Effector memory CD8-positive, alpha-beta T cell (primary cell): Measurements from ENCODE around the gene TRAT1.
A peak's percentile ranks its signal among the peaks of the same experiment; 100 is the strongest.

ENCODE experiments used
- ATAC-seq: fragments of 150-1000 bp; cut with Tn5 transposase; replicated peaks from 2 replicates; pipeline ENCODE4 v1.10.0; 2021; ENCODE audit warnings: mild to moderate bottlenecking, moderate library complexity
- DNase-seq, 3 experiments: peaks; one replicate each; pipeline ENCODE4 v3.0.0; 2021
- H3K27ac Mint-ChIP-seq, 2 donors: one replicate each; pipeline ENCODE4 v1.8.0; 2022; ENCODE audit warnings: mild to moderate bottlenecking in 2 of 2, mixed read lengths in 2 of 2, moderate library complexity in 2 of 2
- H3K27me3 Mint-ChIP-seq, 2 donors: one replicate each; pipeline ENCODE4 v1.8.0; 2022; ENCODE audit warnings: mixed read lengths in 2 of 2
- H3K36me3 Mint-ChIP-seq: one replicate; pipeline ENCODE4 v1.8.0; 2022; ENCODE audit warnings: mild to moderate bottlenecking, moderate library complexity, mixed read lengths; ENCODE audit not compliant: insufficient read depth
- H3K4me1 Mint-ChIP-seq, 2 donors: one replicate each; pipeline ENCODE4 v1.8.0; 2022; ENCODE audit warnings: low read depth in 2 of 2, mixed read lengths in 2 of 2
- H3K4me3 Mint-ChIP-seq, 2 donors: one replicate each; pipeline ENCODE4 v1.8.0; 2022; ENCODE audit warnings: mild to moderate bottlenecking in 2 of 2, mixed read lengths in 2 of 2, moderate library complexity in 2 of 2
- H3K9me3 Mint-ChIP-seq, 2 donors: one replicate each; pipeline ENCODE4 v1.8.0; 2022; ENCODE audit warnings: mixed read lengths in 2 of 2

TRAT1 gene

GRCh38 chr3:108830381-108830780 is 7.8 kb downstream of the TRAT1 start:
- Mint-ChIP-seq H3K4me3 (peak overlapping the region; percentile 17 to 84), H3K27me3 (no peaks in the 10 kb centered on the region), H3K4me1 (peaks cover 35 to 90% of the 10 kb centered on the region in 2 donors), H3K9me3 (no peaks in the 10 kb centered on the region), H3K36me3 (peaks cover 24% of the 10 kb centered on the region), H3K27ac (peak overlapping the region; percentile 84 to 99)
- DNase-seq: no peak
- no peak for ATAC-seq

- DNase-seq (no peak), ATAC-seq (no peak)
- Mint-ChIP-seq H3K36me3 (peaks cover 24% of the 10 kb centered on the region), H3K27me3 (no peaks in the 10 kb centered on the region), H3K27ac (peak overlapping the region; percentile 84 to 99), H3K4me1 (peaks cover 38 to 92% of the 10 kb centered on the region in 2 donors), H3K4me3 (peak overlapping the region; percentile 52 to 84), H3K9me3 (no peaks in the 10 kb centered on the region)
Measured at GRCh38 chr3:108830991-108831614, 8.5 kb downstream of the TRAT1 start.

- ATAC-seq: no peak
- no peak for DNase-seq
Measured at GRCh38 chr3:108833611-108834010, 11.0 kb downstream of the TRAT1 start.

GRCh38 chr3:108834551-108834950 is 12.0 kb downstream of the TRAT1 start:
- H3K4me1 Mint-ChIP-seq: peaks cover 42 to 90% of the 10 kb centered on the region in 2 donors
- H3K9me3 Mint-ChIP-seq: no peaks in the 10 kb centered on the region
- peaks cover 35% of the 10 kb centered on the region for H3K36me3 Mint-ChIP-seq
- DNase-seq: no peak
- no peaks in the 10 kb centered on the region for H3K27me3 Mint-ChIP-seq
- ATAC-seq: peak; percentile 44
- peak overlapping the region; percentile 86 to 99 for H3K27ac Mint-ChIP-seq
- H3K4me3 Mint-ChIP-seq: peak overlapping the region; percentile 72 to 84

More at GRCh38 chr3:108833611-108834010, 11.0 kb downstream of the TRAT1 start:
- peak overlapping the region; percentile 72 to 84 for H3K4me3 Mint-ChIP-seq
- H3K9me3 Mint-ChIP-seq: no peaks in the 10 kb centered on the region
- peak overlapping the region; percentile 86 to 99 for H3K27ac Mint-ChIP-seq
- H3K4me1 Mint-ChIP-seq: peaks cover 40 to 87% of the 10 kb centered on the region in 2 donors
- peaks cover 33% of the 10 kb centered on the region for H3K36me3 Mint-ChIP-seq
- no peaks in the 10 kb centered on the region for H3K27me3 Mint-ChIP-seq

- Mint-ChIP-seq H3K4me3 (peak overlapping the region; percentile 72 to 84), H3K4me1 (peaks cover 38 to 87% of the 10 kb centered on the region in 2 donors), H3K36me3 (peaks cover 39% of the 10 kb centered on the region), H3K27ac (peak overlapping the region; percentile 86 to 99), H3K9me3 (no peaks in the 10 kb centered on the region), H3K27me3 (no peaks in the 10 kb centered on the region)
- peak; percentile 87 for ATAC-seq
- peak in 1 of 3 experiments; percentile 12 for DNase-seq
Measured at GRCh38 chr3:108835101-108835500, 12.5 kb downstream of the TRAT1 start.

- H3K27ac Mint-ChIP-seq: peak overlapping the region; percentile 80 to 99
- no peak for DNase-seq
- no peaks in the 10 kb centered on the region for H3K27me3 Mint-ChIP-seq
- ATAC-seq: peak; percentile 20
- peaks cover 37 to 82% of the 10 kb centered on the region in 2 donors for H3K4me1 Mint-ChIP-seq
- peaks cover 34% of the 10 kb centered on the region for H3K36me3 Mint-ChIP-seq
- H3K9me3 Mint-ChIP-seq: no peaks in the 10 kb centered on the region
- H3K4me3 Mint-ChIP-seq: peak overlapping the region; percentile 62 to 84
Measured at GRCh38 chr3:108838436-108838835, 15.8 kb downstream of the TRAT1 start.

GRCh38 chr3:108845709-108846293 is 23.2 kb downstream of the TRAT1 start:
- H3K27ac Mint-ChIP-seq: peak overlapping the region in 1 of 2 donors; percentile 82
- H3K4me1 Mint-ChIP-seq: peaks cover 9 to 41% of the 10 kb centered on the region in 2 donors
- H3K27me3 Mint-ChIP-seq: no peaks in the 10 kb centered on the region
- peaks cover 42% of the 10 kb centered on the region for H3K36me3 Mint-ChIP-seq
- peak overlapping the region in 1 of 2 donors; percentile 20 for H3K4me3 Mint-ChIP-seq
- ATAC-seq (no peak), DNase-seq (no peak)
- H3K9me3 Mint-ChIP-seq: no peaks in the 10 kb centered on the region

GRCh38 chr3:108847187-108847586 is 24.6 kb downstream of the TRAT1 start:
- no peak for DNase-seq
- no peak for ATAC-seq
- no peak overlapping the region for H3K4me3 Mint-ChIP-seq
- H3K36me3 Mint-ChIP-seq: peaks cover 50% of the 10 kb centered on the region
- H3K9me3 Mint-ChIP-seq: no peaks in the 10 kb centered on the region
- H3K27ac Mint-ChIP-seq: peak overlapping the region in 1 of 2 donors; percentile 82
- H3K27me3 Mint-ChIP-seq: no peaks in the 10 kb centered on the region
- H3K4me1 Mint-ChIP-seq: peaks cover 5 to 38% of the 10 kb centered on the region in 2 donors

- Mint-ChIP-seq H3K36me3 (peaks cover 55% of the 10 kb centered on the region), H3K9me3 (no peaks in the 10 kb centered on the region), H3K27me3 (no peaks in the 10 kb centered on the region), H3K27ac (peak overlapping the region in 1 of 2 donors; percentile 81), H3K4me3 (no peak overlapping the region), H3K4me1 (peaks cover 0 to 26% of the 10 kb centered on the region in 2 donors)
- DNase-seq (no peak), ATAC-seq (no peak)
Measured at GRCh38 chr3:108849075-108849474, 26.5 kb downstream of the TRAT1 start.

GRCh38 chr3:108861401-108861800 is 38.8 kb downstream of the TRAT1 start:
- H3K27me3 Mint-ChIP-seq: no peaks in the 10 kb centered on the region
- peaks cover 24% of the 10 kb centered on the region for H3K36me3 Mint-ChIP-seq
- no peak overlapping the region for H3K4me3 Mint-ChIP-seq
- DNase-seq: no peak
- no peaks in the 10 kb centered on the region for H3K9me3 Mint-ChIP-seq
- H3K27ac Mint-ChIP-seq: peak overlapping the region; percentile 83 to 90
- H3K4me1 Mint-ChIP-seq: peaks cover 19 to 36% of the 10 kb centered on the region in 2 donors
- no peak for ATAC-seq

- peak overlapping the region; percentile 83 to 90 for H3K27ac Mint-ChIP-seq
- no peaks in the 10 kb centered on the region for H3K9me3 Mint-ChIP-seq
- H3K36me3 Mint-ChIP-seq: peaks cover 17% of the 10 kb centered on the region
- peak; percentile 6 to 16 (median 7) for DNase-seq
- H3K4me1 Mint-ChIP-seq: peaks cover 19 to 32% of the 10 kb centered on the region in 2 donors
- H3K4me3 Mint-ChIP-seq: peak overlapping the region; percentile 12 to 56
- H3K27me3 Mint-ChIP-seq: no peaks in the 10 kb centered on the region
- ATAC-seq: peak; percentile 74
Measured at GRCh38 chr3:108862865-108863798, 40.5 kb downstream of the TRAT1 start.

GRCh38 chr3:108863799-108864135 is 41.2 kb downstream of the TRAT1 start:
- Mint-ChIP-seq H3K9me3 (no peaks in the 10 kb centered on the region), H3K4me3 (no peak overlapping the region), H3K27ac (peak overlapping the region; percentile 83 to 90), H3K27me3 (no peaks in the 10 kb centered on the region), H3K36me3 (peaks cover 18% of the 10 kb centered on the region), H3K4me1 (peaks cover 19 to 32% of the 10 kb centered on the region in 2 donors)
- no peak for DNase-seq
- no peak for ATAC-seq

- Mint-ChIP-seq H3K36me3 (no peaks in the 10 kb centered on the region), H3K27ac (no peak overlapping the region), H3K4me1 (peaks cover 0 to 5% of the 10 kb centered on the region in 2 donors), H3K9me3 (no peaks in the 10 kb centered on the region), H3K4me3 (no peak overlapping the region), H3K27me3 (no peaks in the 10 kb centered on the region)
- DNase-seq (no peak), ATAC-seq (no peak)
Measured at GRCh38 chr3:108877901-108878300, 55.3 kb downstream of the TRAT1 start.
